Measurements from ENCODE around the gene METTL25B. TPM values are rescaled to one million over a fixed set of nuclear protein-coding genes. Genes with fewer than 3 reads are reported as not detected.

METTL25B gene
- total RNA-seq, 1 donor: 10.9 TPM

DNA sequence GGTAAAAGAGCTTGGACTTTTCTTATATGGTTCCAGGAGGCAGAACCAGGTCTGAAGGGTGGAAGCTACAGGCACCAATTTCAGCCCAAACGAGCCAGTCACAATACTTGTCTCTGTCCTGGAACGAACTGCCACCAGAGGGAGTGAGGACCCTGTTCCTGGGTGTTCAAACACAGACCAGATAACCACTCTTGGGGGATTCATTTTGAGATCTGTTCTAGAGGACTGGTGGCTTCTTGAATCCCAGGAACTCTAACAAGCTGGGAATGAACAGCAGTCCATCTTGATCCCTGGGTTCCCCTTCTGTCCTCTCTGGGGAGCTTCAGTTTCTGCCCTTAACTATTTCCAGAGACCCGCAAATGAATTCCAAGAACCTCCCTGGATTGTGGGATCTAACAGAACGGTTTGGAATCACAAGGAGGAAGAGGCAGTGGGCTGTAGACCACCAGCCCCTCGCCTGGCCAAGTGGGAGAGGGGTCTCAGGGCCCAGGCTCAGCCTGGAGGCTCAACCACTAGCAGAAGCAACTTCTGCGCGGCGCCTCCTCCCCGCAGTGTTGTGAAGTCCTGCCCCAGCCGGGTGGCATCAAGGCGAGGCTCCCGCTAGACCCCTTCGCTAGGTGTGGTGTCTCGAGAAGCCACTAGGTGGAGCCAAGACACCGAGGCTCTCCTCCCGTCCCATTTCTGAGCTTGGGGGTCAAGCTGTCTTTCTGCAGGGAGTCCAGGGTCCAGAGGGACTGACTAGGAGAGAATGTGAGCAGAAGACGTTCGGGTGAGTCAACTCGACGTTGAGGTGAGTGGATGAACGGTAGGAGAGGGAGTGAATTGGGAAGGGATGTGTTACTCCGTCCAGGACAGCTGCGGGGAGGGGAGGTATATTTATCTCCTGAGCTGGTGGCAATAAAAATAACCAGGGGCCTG is 39.0 kb upstream of the METTL25B start:
- H3K4me3 ChIP-seq (ENCODE audit: low read depth, low read length): peak overlapping the region; percentile 34
- TF ChIP-seq, protein P1, sequence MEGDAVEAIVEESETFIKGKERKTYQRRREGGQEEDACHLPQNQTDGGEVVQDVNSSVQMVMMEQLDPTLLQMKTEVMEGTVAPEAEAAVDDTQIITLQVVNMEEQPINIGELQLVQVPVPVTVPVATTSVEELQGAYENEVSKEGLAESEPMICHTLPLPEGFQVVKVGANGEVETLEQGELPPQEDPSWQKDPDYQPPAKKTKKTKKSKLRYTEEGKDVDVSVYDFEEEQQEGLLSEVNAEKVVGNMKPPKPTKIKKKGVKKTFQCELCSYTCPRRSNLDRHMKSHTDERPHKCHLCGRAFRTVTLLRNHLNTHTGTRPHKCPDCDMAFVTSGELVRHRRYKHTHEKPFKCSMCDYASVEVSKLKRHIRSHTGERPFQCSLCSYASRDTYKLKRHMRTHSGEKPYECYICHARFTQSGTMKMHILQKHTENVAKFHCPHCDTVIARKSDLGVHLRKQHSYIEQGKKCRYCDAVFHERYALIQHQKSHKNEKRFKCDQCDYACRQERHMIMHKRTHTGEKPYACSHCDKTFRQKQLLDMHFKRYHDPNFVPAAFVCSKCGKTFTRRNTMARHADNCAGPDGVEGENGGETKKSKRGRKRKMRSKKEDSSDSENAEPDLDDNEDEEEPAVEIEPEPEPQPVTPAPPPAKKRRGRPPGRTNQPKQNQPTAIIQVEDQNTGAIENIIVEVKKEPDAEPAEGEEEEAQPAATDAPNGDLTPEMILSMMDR (IDR thresholded peaks at IDR 0.05; ENCODE audit: insufficient read depth, low read length): peak; percentile 97
- DNase-seq (ENCODE audit: low read depth): peak; percentile 87

DNA sequence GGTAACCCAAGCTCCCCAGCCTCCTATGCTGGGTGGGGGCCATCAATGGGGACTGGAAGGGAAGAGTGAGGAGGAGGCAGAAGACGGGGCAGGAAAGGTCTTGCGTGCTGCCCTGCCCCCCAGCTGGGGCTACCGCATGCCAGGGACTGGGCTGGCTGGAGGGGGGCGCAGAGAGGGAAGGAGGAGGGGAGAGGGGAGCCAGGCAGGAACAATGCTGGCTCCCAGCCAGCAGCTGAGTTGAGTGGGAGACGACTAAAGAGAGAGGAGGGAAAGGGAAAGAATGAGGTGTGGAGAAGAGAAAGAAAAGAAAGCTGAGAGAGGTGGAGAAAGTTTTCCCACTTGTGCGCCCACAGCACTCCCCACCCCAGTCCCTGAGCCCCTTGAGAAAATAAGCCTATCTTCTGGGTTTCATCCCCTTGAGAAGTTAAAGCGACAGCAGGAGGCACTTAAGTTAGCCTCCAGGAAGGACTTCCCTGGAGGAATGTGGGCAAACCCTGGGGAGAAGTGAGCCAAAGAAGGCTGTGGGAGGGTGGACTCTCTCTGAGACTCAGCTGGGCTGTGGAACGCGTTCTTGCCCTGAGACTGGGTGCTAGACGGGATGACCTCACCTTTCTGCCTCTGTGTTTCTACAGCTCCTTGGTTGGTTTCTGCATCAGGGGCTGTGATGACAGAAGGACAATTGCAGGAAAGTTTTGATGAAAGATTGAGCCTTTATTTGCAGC is 38.2 kb upstream of the METTL25B start:
- H3K4me3 ChIP-seq (ENCODE audit: low read depth, low read length): peak overlapping the region; percentile 19

DNA sequence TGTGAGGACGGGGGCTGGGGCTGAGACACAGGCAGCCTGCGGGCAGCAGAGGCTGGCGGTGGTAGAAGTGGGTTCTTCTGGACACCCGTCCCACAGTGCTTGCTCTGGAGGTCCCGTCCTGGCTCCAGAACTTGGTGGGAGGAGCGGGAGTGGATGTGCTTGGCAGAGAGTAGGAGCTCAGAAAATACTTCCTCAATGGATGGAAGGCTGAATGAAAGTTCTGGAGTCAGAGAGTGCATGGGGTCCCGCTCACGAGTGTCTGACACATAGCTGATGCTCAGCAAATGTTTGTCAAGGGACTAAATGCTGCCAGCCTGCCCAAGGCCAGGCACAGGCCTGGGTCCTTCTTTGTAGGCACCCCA is 37.6 kb upstream of the METTL25B start:
- no peak for DNase-seq (ENCODE audit: low read depth)
- no peak overlapping the region for H3K4me3 ChIP-seq (ENCODE audit: low read depth, low read length)
- TF ChIP-seq, protein P1 (IDR thresholded peaks at IDR 0.05; ENCODE audit: insufficient read depth, low read length): no peak

More for the DNA sequence above, 38.2 kb upstream of the METTL25B start:
- DNase-seq (ENCODE audit: low read depth): no peak
- TF ChIP-seq, protein P1 (IDR thresholded peaks at IDR 0.05; ENCODE audit: insufficient read depth, low read length): no peak

DNA sequence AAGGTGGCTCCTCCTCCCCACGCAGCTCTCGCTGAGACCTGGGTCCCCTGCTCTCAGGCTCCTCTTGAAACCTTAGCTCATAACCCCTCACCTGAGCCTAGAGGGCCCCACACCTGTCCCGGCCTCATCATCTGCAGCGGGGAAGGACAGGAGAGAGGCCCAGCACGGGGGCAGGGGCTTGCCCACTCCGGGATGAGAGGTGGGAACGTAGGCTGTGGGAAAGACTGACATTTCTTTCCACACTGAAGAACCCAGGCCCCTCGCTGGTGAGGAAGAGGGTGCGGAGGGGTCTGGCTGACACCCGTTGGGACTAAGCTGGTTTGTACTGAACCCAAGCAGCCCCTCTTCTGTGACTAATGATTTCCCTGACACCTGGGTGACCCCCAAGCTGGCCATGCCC is 37.1 kb upstream of the METTL25B start:
- TF ChIP-seq, protein P1 (IDR thresholded peaks at IDR 0.05; ENCODE audit: insufficient read depth, low read length): no peak
- H3K4me3 ChIP-seq (ENCODE audit: low read depth, low read length): no peak overlapping the region
- no peak for DNase-seq (ENCODE audit: low read depth)

DNA sequence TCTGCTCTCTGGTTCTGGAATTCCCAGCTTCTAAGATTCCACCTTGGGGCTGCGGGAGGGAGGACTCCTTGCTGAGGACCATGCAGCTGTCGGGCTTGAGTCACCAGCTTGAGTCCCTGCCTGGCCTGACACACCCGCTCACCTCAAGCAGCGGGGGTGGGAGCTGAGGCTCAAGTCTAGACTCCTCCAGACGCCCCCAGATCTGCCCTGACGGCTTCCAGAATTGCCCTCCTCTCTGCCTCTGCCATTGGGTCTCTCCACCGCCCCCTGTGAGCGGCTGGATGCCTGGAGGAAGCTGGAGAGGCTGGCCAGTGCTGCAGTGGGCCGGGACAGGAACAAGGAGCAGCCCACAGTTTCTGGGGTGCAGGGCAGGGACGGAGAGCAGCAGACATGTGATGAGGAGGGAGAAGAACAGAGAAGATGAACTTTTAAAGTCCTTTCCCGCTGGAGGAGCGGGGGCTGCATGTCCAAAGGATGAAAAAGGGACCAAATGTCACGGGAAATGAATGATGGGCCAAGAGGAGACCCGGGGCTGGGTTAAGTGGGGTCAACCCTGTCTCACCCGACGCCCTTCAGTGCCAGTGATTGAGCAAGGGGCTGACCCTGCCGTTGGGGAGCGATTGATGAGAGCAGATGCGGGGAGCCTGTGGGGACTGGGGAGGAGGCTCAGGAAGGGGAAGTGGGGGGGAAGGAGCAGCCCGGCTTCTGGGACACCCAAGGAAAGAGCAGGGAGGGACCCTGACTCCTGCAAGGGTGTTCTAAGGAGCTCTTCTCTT is 36.4 kb upstream of the METTL25B start:
- no peak for DNase-seq (ENCODE audit: low read depth)
- TF ChIP-seq, protein P1 (IDR thresholded peaks at IDR 0.05; ENCODE audit: insufficient read depth, low read length): peak; percentile 40

DNA sequence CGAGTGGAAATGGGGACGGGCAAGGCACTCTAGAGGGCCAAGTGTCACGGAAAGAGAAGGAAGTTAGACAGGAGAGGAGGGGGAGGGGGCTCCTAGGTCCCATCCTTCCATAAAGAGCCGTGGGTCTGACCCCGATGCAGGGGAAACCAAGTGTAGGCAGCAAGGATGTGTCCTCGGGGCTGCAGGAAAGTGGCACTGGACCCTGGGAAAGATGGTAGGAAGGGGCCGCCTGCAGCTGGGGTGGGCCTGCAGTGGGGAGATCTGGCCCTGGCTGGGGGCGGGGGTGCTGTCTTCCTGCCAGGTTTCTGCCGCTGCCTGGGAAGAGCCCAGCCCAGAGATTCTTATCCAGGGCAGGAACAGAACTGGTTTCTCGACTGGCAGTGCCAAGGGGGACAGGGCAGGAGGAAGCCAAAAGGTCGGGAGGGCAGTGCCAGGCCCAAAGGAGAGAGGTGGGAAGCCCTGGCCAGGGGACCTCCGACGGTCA is 35.8 kb upstream of the METTL25B start:
- TF ChIP-seq, protein P1 (IDR thresholded peaks at IDR 0.05; ENCODE audit: insufficient read depth, low read length): no peak
- DNase-seq (ENCODE audit: low read depth): no peak
- H3K4me3 ChIP-seq (ENCODE audit: low read depth, low read length): no peak overlapping the region

More for the DNA sequence above, 36.4 kb upstream of the METTL25B start:
- H3K4me3 ChIP-seq (ENCODE audit: low read depth, low read length): no peak overlapping the region
